Measurements from ENCODE around the gene CPB1.

DNA sequence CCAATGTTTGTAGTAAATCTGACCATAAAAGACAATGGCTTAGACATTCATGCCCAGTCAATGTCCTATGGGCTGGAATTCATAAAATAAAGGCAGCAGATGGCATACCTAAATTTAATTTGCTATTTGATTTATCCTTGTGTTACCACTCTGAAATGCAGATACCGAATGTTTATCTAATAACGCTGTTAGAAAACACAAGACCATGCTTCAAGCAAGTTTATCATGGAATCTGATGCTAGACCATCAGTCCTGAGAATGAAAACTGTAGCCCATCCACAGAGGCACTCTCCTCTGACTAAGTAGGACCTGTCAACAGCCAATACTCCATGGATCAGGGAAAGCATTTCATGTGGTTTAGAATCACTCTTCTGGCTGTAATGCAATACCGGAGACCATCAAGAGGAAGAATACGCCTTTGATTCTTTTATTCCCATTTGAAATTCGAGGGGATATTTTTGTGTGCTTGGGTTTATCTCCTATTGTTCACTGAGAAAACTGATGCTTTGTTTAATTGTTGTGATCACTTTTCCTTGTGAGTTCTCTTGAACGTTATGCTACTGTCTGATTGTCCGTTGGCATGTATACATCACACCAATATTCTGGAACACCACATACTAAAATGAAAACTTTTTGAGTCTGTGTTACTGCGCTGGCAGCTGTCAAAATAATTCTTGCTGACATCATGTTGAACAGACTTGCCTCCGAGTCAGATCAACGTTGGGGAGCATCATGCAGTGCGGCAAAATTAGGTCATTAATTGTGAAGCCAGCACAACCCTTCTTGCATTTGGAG, 12.1 kb upstream of the CPB1 start:
- TF ChIP-seq, protein P1, sequence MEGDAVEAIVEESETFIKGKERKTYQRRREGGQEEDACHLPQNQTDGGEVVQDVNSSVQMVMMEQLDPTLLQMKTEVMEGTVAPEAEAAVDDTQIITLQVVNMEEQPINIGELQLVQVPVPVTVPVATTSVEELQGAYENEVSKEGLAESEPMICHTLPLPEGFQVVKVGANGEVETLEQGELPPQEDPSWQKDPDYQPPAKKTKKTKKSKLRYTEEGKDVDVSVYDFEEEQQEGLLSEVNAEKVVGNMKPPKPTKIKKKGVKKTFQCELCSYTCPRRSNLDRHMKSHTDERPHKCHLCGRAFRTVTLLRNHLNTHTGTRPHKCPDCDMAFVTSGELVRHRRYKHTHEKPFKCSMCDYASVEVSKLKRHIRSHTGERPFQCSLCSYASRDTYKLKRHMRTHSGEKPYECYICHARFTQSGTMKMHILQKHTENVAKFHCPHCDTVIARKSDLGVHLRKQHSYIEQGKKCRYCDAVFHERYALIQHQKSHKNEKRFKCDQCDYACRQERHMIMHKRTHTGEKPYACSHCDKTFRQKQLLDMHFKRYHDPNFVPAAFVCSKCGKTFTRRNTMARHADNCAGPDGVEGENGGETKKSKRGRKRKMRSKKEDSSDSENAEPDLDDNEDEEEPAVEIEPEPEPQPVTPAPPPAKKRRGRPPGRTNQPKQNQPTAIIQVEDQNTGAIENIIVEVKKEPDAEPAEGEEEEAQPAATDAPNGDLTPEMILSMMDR (IDR thresholded peaks at IDR 0.05; ENCODE audit: low read length), result no peak
- no peak for TF ChIP-seq EZH2 (IDR thresholded peaks at IDR 0.05; ENCODE audit: borderline replicate concordance, low read length)
